ENCODE results near the gene DIP2A.

Gene DIP2A

DNA sequence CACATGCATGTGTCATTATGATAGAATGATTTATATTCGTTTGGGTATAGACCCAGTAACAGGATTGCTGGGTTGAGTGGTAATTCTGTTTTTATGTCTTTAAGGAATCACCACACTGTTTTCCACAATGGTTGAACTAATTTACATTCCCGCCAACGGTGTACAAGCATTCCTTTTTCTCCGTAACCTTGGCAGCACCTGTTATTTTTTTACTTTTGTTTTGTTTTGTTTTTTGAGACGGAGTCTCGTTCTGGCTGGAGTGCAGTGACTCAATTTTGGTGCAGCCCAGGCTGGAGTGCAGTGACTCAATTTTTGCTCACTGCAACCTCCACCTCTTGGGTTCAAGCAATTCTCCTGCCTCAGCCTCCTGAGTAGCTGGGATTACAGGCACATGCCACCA, 154.7 kb downstream of the DIP2A start:
- Histone ChIP-seq H3K36me3 (ENCODE audit: insufficient read depth, low read length) (no peaks in the 10 kb centered on the region), H2AFZ (ENCODE audit: low read depth, low read length) (no peak overlapping the region), H3K27me3 (ENCODE audit: insufficient read depth, low read length) (no peaks in the 10 kb centered on the region), H3K9me3 (ENCODE audit: low read length) (peaks cover 2% of the 10 kb centered on the region), H3K4me3 (ENCODE audit: low read length) (no peak overlapping the region), H3K4me1 (ENCODE audit: insufficient read depth, low read length) (no peaks in the 10 kb centered on the region)

DNA sequence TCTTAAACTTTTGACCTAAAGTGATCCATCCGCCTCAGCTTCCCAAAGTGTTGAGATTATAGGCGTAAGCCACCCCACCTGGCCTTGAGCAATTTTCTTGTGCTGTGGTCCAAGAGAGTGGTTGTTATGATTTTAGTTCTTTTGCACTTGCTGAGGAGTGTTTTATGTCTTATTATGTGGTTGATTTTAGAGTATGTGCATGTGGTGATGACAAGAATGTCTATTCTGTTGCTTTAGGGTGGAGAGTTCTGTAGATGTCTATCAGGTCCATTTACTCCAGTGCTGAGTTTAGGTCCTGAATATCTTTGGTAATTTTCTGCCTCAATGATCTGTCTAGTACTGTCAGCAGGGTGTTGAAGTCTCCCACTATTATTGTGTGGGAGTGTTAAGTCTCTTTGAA, 157.4 kb downstream of the DIP2A start:
- H3K9me3 ChIP-seq (ENCODE audit: low read length), result peaks cover 4% of the 10 kb centered on the region

DNA sequence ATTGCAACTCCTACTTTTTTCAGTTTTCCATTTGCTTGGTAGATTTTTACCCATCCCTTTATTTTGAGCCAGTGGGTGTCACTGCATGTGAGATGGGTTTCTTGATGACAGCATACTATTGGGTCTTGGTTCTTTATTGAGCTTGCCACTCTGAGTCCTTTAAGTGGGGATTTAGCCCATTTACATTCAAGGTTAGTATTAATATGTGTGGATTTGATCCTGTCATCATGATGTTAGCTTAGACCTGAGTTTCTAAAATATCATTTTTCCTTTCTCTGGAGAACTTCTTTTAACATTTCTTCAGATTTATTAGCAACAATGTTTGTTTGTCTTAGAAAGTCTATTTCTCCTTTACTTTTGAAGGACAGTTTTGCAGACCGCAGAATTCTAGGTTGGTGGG, 158.0 kb downstream of the DIP2A start:
- no peak overlapping the region for H2AFZ ChIP-seq (ENCODE audit: low read depth, low read length)
- no peaks in the 10 kb centered on the region for H3K36me3 ChIP-seq (ENCODE audit: insufficient read depth, low read length)
- H3K4me3 ChIP-seq (ENCODE audit: low read length), result no peak overlapping the region
- H3K9me3 ChIP-seq (ENCODE audit: low read length), result peaks cover 4% of the 10 kb centered on the region
- peaks cover 15% of the 10 kb centered on the region for H3K4me1 ChIP-seq (ENCODE audit: insufficient read depth, low read length)
- H3K27me3 ChIP-seq (ENCODE audit: insufficient read depth, low read length), result no peaks in the 10 kb centered on the region

More for the DNA sequence above, 157.4 kb downstream of the DIP2A start:
- Histone ChIP-seq H3K4me1 (ENCODE audit: insufficient read depth, low read length) (peaks cover 9% of the 10 kb centered on the region), H3K4me3 (ENCODE audit: low read length) (no peak overlapping the region), H2AFZ (ENCODE audit: low read depth, low read length) (no peak overlapping the region), H3K27me3 (ENCODE audit: insufficient read depth, low read length) (no peaks in the 10 kb centered on the region), H3K36me3 (ENCODE audit: insufficient read depth, low read length) (no peaks in the 10 kb centered on the region)

DNA sequence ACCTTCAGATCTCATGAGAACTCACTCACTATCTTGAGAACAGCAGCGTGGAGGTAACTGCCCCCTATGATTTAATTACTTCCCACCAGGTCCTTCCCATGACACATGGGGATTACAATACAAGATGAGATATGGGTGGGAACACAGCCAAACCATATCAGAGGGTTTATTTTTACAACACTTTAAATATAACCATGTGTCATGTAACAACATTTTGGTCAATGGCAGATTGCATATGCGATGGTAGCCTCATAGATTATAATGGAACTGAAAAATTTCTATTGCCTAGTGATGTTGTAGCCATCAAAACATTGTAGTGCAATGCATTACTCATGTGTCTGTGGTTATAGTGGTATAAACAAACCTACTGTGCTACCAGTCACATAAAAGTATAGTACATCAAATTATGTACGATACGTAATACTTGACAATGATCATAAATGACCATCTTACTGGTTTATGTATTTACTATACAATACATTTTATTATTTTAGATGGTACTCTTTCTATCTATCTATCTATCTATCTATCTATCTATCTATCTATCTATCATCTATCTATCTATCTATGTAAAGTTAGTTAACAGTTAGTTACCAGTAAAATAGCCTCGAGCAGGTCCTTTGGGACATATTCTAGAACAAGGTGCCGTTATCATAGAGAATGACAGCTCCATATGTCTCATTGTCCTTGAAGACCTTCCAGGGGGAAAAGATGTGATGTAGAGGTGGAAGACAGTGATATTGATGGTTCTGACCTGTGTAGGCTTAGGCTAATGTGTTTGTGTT, 158.8 kb downstream of the DIP2A start:
- Histone ChIP-seq H3K9me3 (ENCODE audit: low read length) (peaks cover 4% of the 10 kb centered on the region), H3K27me3 (ENCODE audit: insufficient read depth, low read length) (no peaks in the 10 kb centered on the region), H3K36me3 (ENCODE audit: insufficient read depth, low read length) (no peaks in the 10 kb centered on the region), H2AFZ (ENCODE audit: low read depth, low read length) (no peak overlapping the region), H3K4me3 (ENCODE audit: low read length) (no peak overlapping the region), H3K4me1 (ENCODE audit: insufficient read depth, low read length) (peaks cover 22% of the 10 kb centered on the region)

- H3K4me1 ChIP-seq (ENCODE audit: insufficient read depth, low read length), result peaks cover 28% of the 10 kb centered on the region
- H3K27me3 ChIP-seq (ENCODE audit: insufficient read depth, low read length), result no peaks in the 10 kb centered on the region
- peaks cover 4% of the 10 kb centered on the region for H3K9me3 ChIP-seq (ENCODE audit: low read length)
Measured at GRCh38 chr21:46618738-46619379, 160.2 kb downstream of the DIP2A start.

More at GRCh38 chr21:46618738-46619379, 160.2 kb downstream of the DIP2A start:
- Histone ChIP-seq H3K4me3 (ENCODE audit: low read length) (no peak overlapping the region), H3K36me3 (ENCODE audit: insufficient read depth, low read length) (no peaks in the 10 kb centered on the region), H2AFZ (ENCODE audit: low read depth, low read length) (no peak overlapping the region)

All from neuron (in vitro differentiated cells).